Erythroblast (primary cell): ENCODE results near the gene SLC6A9.
A peak's percentile ranks its signal among the peaks of the same experiment; 100 is the strongest.

Experiments
- DNase-seq, 2 experiments: peaks; one replicate each; lab custom pipeline; 2025; lab: John Stamatoyannopoulos, UW
- GATA1 ChIP-seq: IDR thresholded peaks from 2 replicates; pipeline ENCODE4 v1.6.1; 2011; ENCODE audit warnings: low read depth, mild to moderate bottlenecking, control low read depth, low read length, moderate library complexity
- POLR2A ChIP-seq: IDR thresholded peaks from 2 replicates; pipeline ENCODE4 v1.6.1; 2011; ENCODE audit warnings: mild to moderate bottlenecking, low read length

Gene SLC6A9

GRCh38 chr1:44015206-44015605 lies 16.1 kb downstream of the SLC6A9 start:
- DNase-seq, result peak in 1 of 2 experiments; percentile 24
- TF ChIP-seq POLR2A, result no peak
- no peak for TF ChIP-seq GATA1

- DNase-seq, result peak; percentile 46 to 78
- TF ChIP-seq POLR2A (no peak), GATA1 (no peak)
These were observed 16.7 kb downstream of the SLC6A9 start for GRCh38 chr1:44014365-44015104.

- TF ChIP-seq POLR2A (no peak), GATA1 (no peak)
- DNase-seq, result no peak
These were observed 17.3 kb downstream of the SLC6A9 start for GRCh38 chr1:44013949-44014348.

GRCh38 chr1:44012941-44013609 lies 18.2 kb downstream of the SLC6A9 start:
- no peak for TF ChIP-seq GATA1
- no peak for TF ChIP-seq POLR2A
- DNase-seq, result no peak

- DNase-seq, result no peak
- TF ChIP-seq GATA1, result no peak
- TF ChIP-seq POLR2A, result no peak
These were observed 18.9 kb downstream of the SLC6A9 start for GRCh38 chr1:44012404-44012803.

- DNase-seq, result no peak
- TF ChIP-seq POLR2A (no peak), GATA1 (no peak)
These were observed 20.3 kb downstream of the SLC6A9 start for GRCh38 chr1:44010935-44011471.

- no peak for TF ChIP-seq GATA1
- no peak for TF ChIP-seq POLR2A
- no peak for DNase-seq
These were observed 23.0 kb downstream of the SLC6A9 start for GRCh38 chr1:44008259-44008658.

GRCh38 chr1:44002606-44003157 lies 28.6 kb downstream of the SLC6A9 start:
- DNase-seq, result no peak
- no peak for TF ChIP-seq GATA1
- no peak for TF ChIP-seq POLR2A

- no peak for TF ChIP-seq GATA1
- TF ChIP-seq POLR2A, result no peak
- no peak for DNase-seq
These were observed 29.1 kb downstream of the SLC6A9 start for GRCh38 chr1:44002165-44002564.

GRCh38 chr1:44000122-44000665 lies 31.1 kb downstream of the SLC6A9 start:
- TF ChIP-seq GATA1 (no peak), POLR2A (no peak)
- no peak for DNase-seq

- DNase-seq, result no peak
- TF ChIP-seq GATA1 (no peak), POLR2A (no peak)
These were observed 31.8 kb downstream of the SLC6A9 start for GRCh38 chr1:43999455-43999854.

GRCh38 chr1:43998000-43998378 lies 33.3 kb downstream of the SLC6A9 start:
- no peak for DNase-seq
- no peak for TF ChIP-seq POLR2A
- no peak for TF ChIP-seq GATA1

GRCh38 chr1:43997295-43997999 lies 33.8 kb downstream of the SLC6A9 start:
- no peak for DNase-seq
- no peak for TF ChIP-seq POLR2A
- TF ChIP-seq GATA1, result no peak
